ENCODE measurements around the gene ZFYVE26.
"Not testable (repeated sequence)": the region's sequence is repeated elsewhere in the genome, so short reads cannot be mapped to it uniquely, and the experiment has no call there.

ZFYVE26 gene

GRCh38 chr14:67749341-67750084, 66.9 kb downstream of the ZFYVE26 start:
- DNase-seq = no peak

- no peak for DNase-seq
These were observed 68.1 kb downstream of the ZFYVE26 start for GRCh38 chr14:67748312-67748711.

GRCh38 chr14:67746927-67747326, 69.5 kb downstream of the ZFYVE26 start:
- DNase-seq = peak; percentile 5

GRCh38 chr14:67744046-67744445, 72.3 kb downstream of the ZFYVE26 start:
- DNase-seq = no peak

GRCh38 chr14:67738740-67739504, 77.5 kb downstream of the ZFYVE26 start:
- peak; percentile 58 for DNase-seq

- no peak for DNase-seq
These were observed 79.6 kb downstream of the ZFYVE26 start for GRCh38 chr14:67736771-67737170.

GRCh38 chr14:67735336-67736147, 80.8 kb downstream of the ZFYVE26 start:
- DNase-seq = no peak

- no peak for DNase-seq
These were observed 81.7 kb downstream of the ZFYVE26 start for GRCh38 chr14:67734675-67735074.

GRCh38 chr14:67733616-67734015, 82.8 kb downstream of the ZFYVE26 start:
- DNase-seq = no peak

- no peak for DNase-seq
These were observed 87.1 kb downstream of the ZFYVE26 start for GRCh38 chr14:67729072-67729885.

- no peak for DNase-seq
These were observed 88.1 kb downstream of the ZFYVE26 start for GRCh38 chr14:67728258-67728657.

- no peak for DNase-seq
These were observed 89.0 kb downstream of the ZFYVE26 start for GRCh38 chr14:67727361-67727760.

GRCh38 chr14:67725171-67725570, 91.2 kb downstream of the ZFYVE26 start:
- no peak for DNase-seq

- no peak for DNase-seq
These were observed 94.1 kb downstream of the ZFYVE26 start for GRCh38 chr14:67722293-67722692.

- no peak for DNase-seq
These were observed 94.5 kb downstream of the ZFYVE26 start for GRCh38 chr14:67721875-67722274.

GRCh38 chr14:67719866-67720265, 96.5 kb downstream of the ZFYVE26 start:
- no peak for DNase-seq

- not testable (repeated sequence) for DNase-seq
These were observed 97.0 kb downstream of the ZFYVE26 start for GRCh38 chr14:67719385-67719784.

GRCh38 chr14:67718265-67718664, 98.1 kb downstream of the ZFYVE26 start:
- no peak for DNase-seq

- DNase-seq = no peak
These were observed 99.3 kb downstream of the ZFYVE26 start for GRCh38 chr14:67717048-67717447.

- no peak for DNase-seq
These were observed 106.2 kb downstream of the ZFYVE26 start for GRCh38 chr14:67710209-67710608.

- DNase-seq = not testable (repeated sequence)
These were observed 106.6 kb downstream of the ZFYVE26 start for GRCh38 chr14:67709796-67710195.

GRCh38 chr14:67709346-67709745, 107.0 kb downstream of the ZFYVE26 start:
- DNase-seq = not testable (repeated sequence)

- DNase-seq = no peak
These were observed 111.2 kb downstream of the ZFYVE26 start for GRCh38 chr14:67705211-67705610.
